ENCODE results near the gene PANK1.
A peak's percentile ranks its signal among the peaks of the same experiment; 100 is the strongest.

The PANK1 gene

DNA sequence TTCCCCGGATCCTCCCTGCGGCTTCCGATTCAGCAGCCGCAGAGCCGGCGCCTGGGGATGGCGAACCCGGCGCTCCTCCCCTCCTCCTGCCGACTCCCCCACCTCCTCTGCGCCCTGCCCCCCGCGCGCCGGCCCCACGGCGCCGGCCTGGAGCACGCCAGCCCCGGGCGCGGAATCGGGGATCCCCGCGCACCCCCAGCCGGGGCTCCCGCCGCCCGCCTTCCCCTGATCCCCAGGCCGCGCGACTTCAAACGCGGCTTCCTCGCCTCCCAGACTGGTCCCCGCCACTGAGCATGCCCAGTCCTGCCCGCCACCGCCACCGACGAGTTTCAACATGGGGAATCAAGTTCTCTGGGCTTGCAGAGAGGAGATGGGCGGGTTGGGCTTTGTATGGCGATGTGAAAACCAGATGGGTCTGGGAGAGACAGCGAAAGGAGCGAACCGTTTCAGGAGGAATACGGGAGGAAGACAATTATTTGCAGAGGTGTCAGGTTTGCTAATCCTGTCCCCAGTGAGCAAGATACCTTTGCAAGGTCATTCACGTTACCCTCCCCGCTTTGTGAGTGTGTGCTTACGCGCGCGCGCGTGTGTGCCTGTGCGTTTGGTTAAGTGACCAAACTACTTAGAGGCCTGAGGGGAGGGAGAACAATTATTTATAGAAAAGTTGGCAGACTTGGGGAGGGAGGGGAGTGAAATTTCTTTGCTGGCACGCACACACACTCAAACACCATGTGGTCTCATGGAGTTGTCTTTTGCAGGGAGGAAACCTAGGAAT lies at the start of gene PANK1:
TSS of gene PANK1 (minus strand) at position 276 of the 775 bp plus-strand sequence. CDS start 351 bp downstream, outside the sequence.
- peak; percentile 89 for DNase-seq

DNA sequence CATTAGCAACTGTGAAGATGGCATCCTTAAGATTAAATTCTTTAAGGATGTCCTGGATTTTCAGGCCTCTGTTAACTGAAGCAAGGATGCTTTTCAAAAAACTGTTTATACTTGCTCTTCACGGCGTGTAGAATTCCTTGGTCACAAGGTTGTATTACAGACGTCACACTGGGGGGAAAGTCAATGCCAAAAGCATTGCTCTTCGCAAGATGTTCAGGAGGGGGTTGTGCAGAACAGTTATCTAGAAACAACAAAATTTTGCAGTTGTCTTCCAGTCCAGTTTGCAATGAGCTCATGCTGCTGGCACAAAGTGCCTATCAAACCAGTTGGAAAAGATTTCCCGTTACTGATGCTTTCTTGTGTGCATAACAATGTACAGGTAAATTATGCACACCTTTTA lies 48.1 kb upstream of the PANK1 start:
- DNase-seq: no peak

- DNase-seq: no peak
These were observed 47.4 kb upstream of the PANK1 start for GRCh38 chr10:89692416-89692815.

DNA sequence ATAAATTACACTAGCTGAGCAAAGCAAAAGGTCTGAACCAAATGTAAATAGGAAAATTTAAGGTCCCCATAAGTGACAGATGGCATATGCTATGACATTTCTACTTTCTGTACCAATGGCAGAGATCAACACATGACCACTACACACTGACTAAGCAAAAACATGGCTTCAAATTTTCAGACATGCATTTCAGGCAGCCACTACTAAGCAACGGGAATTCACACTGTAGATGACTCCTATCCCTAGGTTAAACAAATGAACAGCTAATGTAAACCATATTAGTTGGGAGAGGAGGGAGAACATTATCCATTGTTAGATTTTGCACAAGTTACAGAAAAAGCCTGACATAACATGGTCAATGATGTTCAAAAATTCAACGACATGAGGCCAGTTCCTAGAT lies 45.0 kb upstream of the PANK1 start:
- DNase-seq: no peak

DNA sequence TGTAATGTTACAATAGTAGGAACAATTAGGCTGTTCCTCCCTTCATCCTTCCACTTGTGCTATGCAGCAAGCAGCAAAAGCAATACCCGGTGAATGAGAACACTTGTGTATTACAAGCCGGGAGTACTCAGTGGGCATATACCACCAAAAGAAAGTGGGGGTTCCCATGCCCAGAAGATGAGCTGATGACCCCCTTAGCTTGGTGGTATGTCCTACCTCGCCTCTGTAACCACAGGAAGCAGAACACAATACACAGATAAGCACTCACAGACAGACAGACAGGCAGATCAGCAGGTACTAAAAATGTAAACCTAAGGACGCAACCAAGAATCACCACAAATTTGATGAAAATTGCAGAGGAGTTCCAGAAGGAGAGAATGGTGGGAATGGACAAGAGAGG lies 40.9 kb upstream of the PANK1 start:
- DNase-seq: no peak

GRCh38 chr10:89684604-89685003 lies 39.6 kb upstream of the PANK1 start:
- DNase-seq: no peak

DNA sequence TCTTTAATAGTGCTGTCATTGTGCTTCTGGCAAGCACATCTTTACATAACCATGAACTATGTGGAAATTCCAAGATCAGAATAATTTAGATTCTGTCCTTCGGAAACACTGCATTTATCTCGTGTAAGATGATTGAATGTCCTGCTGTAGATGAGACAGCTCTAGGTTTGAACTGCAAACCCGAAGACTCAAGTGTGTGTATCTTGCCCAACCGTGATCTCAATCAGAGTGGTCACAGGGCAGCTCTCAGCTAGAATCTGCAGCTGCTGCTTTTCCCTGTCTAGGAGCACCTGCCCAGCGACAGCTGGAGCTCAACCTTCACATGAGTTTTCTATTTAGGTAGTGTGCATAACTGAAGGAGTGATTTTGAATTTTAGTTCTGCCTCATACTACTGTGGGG lies 38.8 kb upstream of the PANK1 start:
- DNase-seq: peak; percentile 26

DNA sequence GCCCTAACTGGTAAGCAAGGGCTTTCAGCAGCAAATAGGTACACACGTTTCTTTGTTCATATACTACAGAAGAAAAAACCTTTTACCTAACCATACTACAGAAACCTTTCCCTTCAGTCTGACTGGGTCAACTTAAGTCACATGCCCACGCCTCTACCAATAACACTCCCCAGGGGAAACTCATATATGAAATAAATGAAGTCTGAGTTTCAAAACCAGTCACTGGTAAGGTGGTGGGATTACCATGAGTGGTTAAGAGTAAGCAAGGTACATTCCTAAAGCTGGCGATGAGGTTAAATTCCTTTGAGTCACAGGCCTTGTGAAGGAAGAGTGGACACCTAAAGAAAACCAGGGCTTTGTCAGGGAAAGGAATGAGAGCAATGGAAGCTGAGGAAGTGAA lies 34.9 kb upstream of the PANK1 start:
- no peak for DNase-seq

DNA sequence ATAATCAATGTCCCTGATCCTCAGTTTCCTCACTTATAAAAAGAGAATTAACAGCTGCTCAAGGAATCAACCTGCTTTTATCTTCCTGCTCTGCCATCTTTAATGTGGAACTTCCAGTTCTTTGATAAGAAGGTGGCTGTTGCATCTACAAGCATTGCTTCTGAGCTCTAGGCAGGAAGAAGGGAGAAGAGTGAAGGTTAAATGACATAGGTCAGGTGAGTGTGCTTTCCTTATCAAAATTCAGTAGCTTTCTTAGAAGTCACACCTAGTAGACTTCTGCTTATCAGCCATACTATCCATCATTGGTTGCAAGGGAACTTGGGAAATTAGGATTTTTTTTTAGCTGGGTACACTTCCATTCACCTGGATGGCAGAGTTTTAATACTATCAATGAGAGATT lies 32.3 kb upstream of the PANK1 start:
- DNase-seq: no peak

DNA sequence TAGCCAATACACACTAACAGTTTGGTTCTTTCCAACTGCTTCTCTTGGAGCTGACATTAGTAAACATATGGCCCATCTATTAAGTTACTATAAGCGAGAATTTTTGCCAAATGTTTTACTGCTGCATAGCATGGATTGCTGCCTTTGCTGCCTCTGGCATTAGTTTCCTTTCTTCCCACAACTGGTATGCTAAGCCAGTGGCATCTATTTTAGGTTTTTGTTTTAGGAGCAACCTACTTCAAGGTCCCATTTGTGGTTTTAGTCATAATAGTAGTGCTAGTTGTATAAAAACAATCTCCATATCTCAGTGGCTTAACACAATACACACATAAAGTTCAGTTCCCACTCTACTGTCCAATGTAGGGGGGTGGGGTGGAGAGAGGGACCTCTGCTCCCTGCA lies 25.9 kb upstream of the PANK1 start:
- no peak for DNase-seq

GRCh38 chr10:89669985-89670384 lies 24.9 kb upstream of the PANK1 start:
- no peak for DNase-seq

- DNase-seq: peak; percentile 37
These were observed 23.5 kb upstream of the PANK1 start for GRCh38 chr10:89668386-89669071.

- no peak for DNase-seq
These were observed 21.1 kb upstream of the PANK1 start for GRCh38 chr10:89666138-89666537.

DNA sequence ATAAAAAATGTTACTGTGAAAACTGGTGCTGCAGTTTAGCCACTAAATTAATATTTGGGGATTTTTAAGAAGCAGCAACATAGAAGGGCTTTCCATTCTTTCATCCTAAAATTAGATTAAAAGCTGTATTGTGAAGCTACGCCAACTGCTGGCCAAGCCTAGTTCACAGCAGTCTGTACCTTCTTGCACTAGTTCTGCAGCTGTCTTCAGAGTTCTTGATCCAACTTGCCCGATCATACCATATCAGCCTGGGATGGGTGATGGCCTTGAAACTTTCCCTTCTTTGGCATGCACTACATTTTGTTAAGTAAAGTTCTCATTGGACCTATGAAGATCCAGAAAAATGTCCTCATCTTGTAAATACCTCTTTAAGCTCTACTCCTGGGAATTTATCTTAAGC lies 20.3 kb upstream of the PANK1 start:
- DNase-seq: no peak

- DNase-seq: peak; percentile 44
These were observed 19.2 kb upstream of the PANK1 start for GRCh38 chr10:89664203-89664602.

DNA sequence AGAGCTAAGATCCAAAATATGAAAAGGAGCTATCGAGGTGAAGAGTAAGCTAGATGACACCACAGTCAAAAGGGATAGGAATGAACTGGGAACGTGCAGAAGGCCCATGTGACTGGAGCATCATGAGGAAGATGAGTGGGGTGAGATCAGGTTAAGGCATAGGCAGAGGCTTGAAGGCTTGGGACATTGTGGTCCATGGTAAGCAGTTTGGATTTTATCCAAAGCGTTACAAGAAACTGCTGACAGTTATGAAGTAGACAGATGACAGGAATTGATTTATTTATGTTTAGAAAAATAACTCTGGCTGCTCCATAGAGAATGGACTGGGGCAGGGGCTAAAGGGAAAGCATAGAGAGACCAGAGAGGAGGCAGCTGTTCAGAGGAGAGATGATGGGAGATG lies 18.1 kb upstream of the PANK1 start:
- no peak for DNase-seq

GRCh38 chr10:89662596-89662995 lies 17.6 kb upstream of the PANK1 start:
- no peak for DNase-seq

GRCh38 chr10:89659143-89660131 lies 14.4 kb upstream of the PANK1 start:
- peak; percentile 34 for DNase-seq

DNA sequence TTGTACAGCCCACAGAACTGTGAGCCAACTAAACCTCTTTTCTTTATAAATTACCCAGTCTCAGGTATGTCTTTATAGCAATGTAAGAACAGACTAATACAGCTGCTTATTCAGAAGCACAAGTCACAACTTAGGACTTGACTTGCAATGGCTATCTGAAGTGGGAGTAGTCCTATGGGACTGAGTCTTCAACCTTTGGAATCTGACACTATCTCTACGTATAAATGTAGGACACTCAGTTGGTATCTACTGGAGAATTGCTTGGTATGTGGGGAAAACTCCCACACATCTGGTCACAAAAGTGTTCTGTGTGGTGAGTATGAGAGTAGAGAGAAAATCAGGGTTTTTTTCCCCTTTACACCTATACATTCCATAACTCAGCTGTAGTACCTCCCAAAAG lies 12.3 kb upstream of the PANK1 start:
- no peak for DNase-seq

- no peak for DNase-seq
These were observed 10.7 kb upstream of the PANK1 start for GRCh38 chr10:89655722-89656121.

DNA sequence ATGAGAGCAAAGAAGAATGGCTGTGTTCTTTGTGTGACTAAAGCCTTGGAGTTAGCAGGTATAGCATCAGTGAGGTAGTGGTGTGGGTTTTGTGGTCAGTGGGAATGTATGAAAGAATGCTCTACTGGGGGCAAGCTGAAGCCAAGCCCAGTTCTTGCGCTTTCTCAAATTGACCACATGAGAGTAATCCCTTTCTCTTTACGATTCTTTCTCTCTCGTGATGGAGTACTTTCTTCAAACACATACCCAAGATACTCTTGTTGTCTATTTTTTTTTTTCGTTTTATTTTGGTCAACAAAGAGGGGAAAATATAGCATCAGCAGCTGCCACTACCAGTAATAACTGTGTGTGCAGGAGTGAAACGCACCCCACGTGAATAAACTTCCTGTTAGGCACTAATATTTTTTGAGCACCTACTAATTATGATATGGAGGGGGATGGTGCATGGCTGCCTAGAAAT lies 8.4 kb upstream of the PANK1 start:
- DNase-seq: no peak

- DNase-seq: no peak
These were observed 7.8 kb upstream of the PANK1 start for GRCh38 chr10:89652806-89653370.

All from right hindlimb (tissue), 1 donor.